GM21528 (cell line): Measurements from ENCODE around the gene STX11.
"Not testable (repeated sequence)": the region's sequence is repeated elsewhere in the genome, so short reads cannot be mapped to it uniquely, and the experiment has no call there.

Experiments
- ATAC-seq: cut with Tn5 transposase; IDR thresholded peaks from one replicate; pipeline ENCODE4 v1.9.1; 2021; ENCODE audit warnings: mild to moderate bottlenecking, moderate library complexity; ENCODE audit not compliant: unreplicated experiment, low FRiP score

STX11 gene

DNA sequence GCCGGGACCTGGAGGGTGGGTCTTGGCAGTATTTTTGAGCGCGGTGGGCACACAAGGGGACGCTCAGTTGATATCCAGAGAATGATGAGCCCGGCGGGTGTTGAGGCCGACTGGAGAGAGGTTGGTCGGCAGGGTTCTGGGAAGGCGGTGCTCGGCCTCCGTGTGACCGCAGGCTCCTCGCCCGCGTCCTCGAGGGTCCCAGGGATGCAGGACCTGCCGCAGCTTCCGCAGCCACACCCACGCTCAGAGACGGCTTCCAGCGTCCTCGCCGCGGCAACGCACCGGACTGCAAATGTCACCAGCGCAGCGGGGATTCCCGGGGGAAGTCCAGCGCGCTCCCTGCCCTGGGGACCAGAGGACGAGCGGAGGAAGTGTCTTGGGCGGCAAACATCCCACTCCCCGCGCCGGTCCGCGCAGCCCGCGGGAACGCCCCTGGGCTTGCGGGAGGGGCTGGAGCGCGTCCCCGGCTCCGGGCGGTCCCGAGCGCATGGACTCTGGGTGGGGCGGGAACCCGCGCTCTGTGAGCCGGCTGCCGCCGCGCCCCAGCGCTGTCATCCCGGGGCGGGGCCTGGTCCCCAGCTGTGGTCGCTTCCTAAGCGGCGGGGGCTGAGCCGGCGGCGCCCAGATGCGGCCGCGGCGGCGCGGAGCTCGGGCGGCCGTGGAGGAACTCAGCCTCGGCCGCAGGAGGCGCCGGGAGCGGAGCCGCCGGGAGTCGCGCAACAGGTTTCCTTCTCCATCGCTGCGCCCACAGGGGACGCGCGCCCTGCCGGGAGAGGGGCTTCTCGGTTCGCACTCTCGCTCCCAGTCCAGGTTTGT lies at the start of gene STX11:
Gene STX11, plus strand, starts transcription at position 624 of the 816 bp plus-strand sequence. CDS start 36,111 bp downstream, outside the sequence.
- ATAC-seq = peak; percentile 72

DNA sequence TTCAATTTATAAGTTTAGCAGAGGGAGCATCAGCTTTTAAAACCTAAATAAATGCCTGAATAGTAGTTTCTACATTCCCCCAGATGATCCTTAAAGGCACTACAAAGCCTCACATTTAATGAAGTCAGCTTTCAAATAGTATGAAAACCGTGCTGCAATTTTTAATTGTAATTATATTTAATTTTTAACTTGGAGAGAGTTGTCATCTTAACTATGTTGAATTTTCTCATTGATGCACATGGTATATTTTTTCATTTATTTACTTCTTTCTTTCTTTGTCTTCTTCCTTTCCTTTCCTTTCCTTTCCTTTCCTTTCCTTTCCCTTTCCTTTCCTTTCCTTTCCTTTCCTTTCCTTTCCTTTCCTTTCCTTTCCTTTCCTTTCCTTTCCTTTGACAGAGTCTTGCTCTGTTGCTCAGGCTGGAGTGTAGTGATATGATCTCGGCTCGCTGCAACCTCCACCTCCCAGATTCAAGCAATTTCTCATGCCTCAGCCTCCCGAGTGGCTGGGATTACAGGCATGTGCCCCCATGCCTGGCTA lies 47.2 kb upstream of the STX11 start:
- ATAC-seq = no peak

DNA sequence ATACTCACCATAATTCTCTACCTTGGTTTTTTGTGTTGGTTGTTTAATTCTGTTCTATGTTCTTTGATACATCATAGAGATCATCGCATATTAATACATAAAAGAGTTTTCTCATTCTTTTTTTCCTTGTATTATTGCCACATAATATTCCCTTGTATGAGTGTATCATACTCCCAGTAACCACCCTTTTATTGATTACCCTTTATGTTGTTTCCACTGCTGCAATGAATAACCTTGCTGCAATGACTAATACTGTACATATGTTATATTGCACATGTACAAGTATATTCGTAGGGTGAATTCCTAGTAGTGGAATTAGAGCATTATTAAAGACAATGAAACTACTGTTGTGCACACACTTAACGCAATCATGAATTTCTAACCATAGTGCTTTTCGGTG lies 45.8 kb upstream of the STX11 start:
- peak; percentile 14 for ATAC-seq

DNA sequence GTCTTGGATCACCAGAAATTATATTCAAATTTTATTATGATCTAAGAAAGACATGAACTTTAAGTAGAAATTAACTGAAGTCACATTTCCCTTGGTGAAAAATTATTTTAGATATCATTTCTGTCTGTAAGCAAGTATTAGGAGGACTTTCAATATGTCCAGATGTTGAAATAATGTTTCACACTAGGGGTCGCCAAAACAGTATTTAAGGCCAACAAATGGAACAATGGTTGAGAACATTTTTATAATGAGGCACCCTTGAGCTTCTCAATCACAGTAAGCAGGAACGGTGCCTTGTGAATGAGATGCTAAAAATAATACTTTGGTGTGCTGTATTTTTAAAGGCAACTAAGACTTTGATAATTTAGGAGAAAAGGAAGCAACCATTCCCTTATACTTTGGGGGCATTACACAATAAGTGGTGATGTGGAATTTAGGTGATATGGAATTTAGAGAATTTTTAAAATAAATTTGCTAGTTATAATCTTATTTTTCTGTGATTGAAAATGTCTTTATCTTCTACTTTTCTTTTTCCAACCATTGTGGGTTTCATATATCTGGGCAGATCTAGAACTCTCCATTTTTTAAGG lies 45.3 kb upstream of the STX11 start:
- ATAC-seq = peak; percentile 82

DNA sequence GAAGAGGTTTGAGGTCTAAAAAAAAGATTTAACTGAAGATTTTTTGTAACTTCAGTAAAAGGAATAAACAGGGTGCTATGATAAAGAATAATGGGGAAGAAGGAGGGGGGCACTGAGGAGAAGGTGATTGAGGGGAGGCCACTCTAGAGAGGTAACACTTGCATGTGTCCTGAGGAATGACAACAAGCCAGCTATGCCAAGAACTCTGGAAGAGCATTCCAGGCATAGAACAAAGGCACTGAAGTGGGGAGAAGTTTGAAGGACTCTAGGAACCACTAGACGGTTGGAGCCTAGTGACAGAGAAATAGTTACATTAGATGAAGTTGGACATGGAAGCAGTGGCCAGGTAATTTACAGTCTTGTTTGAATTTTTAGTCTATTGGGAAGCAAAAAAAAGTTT lies 44.1 kb upstream of the STX11 start:
- ATAC-seq = no peak

DNA sequence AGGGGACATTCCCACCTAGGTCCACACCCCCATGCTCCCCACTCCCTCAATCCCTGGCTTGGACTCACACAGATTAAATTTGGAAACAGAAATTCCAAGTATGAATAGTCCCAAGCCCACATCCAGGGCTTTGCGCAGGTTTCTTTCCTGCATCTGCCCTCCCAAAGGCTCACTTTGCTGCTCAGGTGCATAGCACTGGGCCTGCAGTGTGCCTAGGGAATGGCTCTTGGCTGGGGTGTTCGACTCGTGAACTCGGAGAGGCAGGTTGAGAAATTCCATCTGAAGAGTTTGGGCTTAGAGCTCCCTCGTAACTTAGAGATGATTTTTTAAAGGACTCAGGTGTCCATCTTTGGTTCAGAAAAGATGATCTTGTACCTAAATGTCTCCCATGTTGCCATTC lies 40.1 kb upstream of the STX11 start:
- ATAC-seq = no peak

DNA sequence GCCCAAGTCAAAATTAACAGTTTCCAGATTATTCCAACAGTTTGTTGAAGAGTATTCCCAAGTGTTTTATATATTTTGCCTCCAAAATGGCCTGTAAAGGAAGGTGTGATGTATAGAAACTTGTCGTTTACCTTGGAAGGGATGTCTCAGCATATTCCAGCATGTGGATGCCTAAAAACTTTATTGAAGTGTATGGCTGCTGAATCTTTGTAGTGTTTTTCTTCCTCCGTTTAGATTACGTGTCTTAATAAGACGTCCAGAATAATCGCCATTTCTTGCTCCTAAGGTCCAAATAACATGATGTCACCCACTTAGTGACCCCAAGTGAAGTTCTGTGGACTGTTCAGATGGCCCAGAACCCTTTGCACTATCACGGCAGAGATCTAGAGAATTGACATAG lies 37.0 kb upstream of the STX11 start:
- no peak for ATAC-seq

DNA sequence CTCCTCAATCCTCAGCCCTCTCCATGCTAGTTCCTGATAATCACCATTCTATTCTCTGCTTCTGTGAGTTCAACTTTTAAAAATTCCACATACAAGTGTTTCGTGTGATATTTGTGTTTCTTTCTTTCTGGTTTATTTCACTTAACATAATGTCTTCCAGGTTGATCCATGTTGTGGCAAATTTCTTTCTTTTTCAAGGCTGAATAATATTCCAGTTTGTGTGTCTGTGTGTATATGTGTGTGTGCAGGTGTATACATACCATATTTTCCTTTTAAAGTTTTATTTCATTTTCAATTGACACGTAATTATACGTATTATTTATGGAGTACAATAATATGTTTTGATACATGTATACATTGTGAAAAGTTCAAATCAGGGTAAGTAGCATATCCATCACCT lies 35.1 kb upstream of the STX11 start:
- ATAC-seq = no peak

DNA sequence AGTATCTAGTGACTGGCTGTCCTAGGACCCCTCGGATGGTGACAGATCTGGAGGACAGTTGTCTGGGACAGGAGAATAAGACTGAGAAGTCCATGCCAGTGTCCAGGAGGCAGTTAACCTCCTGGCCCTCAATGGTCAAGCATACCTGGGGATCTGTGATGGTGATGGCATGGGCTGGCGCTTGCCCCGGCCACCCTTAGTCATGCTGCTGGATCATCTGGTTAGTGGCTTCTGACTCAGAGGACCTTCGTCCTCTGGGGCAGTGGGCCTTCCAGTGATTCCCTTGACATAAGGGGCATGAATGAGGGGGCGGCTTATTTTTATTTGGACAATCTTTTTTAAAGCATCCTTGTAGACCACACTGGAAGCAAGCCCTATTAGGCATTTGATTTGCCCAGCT lies 30.9 kb upstream of the STX11 start:
- no peak for ATAC-seq

DNA sequence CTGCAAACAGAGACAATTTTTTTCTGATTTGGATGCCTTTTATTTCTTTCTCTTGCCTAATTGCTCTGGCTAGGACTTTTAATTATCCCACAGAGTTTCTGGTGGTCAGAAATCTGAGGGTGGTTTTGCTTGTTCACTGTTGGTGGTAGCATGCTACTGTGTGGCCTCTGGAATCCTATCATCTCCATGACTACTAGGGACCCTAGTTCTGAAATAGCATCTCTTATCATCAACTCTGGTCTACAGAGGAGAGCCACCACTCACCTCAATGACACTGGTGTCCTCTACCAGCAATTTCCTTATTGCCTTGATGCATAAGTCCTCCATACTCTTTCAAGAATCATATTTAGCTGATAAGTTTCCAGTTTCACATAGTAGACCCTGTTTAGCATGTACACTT lies 27.5 kb upstream of the STX11 start:
- ATAC-seq = no peak

DNA sequence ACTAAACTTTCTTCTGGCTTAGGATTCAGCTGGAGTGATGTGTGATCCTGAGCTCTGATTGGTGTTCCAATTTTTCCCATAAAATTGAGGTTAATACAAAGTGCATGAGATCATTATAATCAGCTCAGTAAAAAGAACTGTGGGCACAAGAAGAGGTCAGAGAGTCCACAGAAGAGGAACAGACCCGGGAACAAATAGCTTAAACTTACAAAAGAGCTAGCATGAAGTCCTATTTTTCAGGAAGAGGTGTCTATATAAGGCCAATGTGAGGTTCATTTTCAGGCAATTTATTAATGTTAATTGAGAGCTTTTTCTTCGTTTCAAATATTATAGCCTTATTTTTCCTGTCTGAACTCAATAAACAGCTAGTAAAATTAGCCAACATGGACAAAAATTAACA lies 26.9 kb upstream of the STX11 start:
- no peak for ATAC-seq

DNA sequence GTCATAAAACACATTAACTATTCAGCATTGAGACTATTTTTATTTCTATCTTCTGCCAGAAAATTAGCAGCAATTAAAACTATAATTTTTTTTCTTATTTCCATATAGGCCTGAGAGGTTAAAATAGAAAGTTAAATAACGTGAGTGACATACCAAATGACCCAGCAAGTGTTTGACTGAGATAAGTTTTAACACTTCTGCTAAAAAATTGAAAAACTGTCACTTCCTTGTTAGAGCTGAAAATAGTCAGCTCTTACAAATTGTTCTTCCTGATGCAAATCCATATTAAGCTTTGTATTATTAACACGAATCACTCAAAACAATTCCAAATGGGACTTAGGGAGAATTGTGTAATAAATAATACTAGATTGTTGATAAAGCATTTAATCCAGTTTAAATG lies 26.5 kb upstream of the STX11 start:
- ATAC-seq = no peak

DNA sequence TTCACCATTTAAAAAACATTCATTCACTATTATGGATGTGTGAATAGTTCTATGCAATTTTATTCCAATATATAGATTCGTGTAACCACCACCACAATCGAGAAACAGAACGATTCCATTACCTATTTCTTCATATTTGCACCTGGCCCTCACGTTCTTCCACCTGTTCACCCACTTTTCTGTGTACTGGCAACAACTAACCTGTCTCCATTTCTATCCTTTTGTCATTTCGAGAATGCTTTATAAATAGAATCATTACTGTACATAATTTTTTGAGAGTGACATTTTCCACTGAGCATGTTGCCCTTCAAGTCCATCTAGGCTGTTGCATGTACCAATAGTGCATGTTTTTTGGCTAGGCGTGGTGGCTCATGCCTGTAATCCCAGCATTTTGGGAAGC lies 23.2 kb upstream of the STX11 start:
- peak; percentile 57 for ATAC-seq

DNA sequence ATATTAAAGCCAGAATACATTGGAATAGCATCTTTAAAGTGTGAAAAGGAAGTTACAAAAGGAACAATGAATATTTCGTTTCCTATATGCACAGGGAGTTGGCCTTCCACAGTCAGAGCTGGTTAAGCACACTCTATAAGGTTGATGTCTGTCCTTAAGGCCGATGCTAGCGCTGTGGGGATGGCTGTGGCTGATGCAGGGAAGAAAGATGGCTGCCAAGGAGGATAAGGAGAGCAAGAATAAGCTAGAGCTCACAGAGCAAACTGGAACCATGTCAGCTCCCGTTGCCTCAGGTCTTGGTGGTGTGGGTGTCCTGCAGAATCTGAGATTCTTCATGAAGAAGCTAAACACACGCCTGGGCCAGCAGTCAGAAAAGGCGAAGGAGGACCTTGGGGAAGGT lies 20.8 kb upstream of the STX11 start:
- ATAC-seq = no peak

DNA sequence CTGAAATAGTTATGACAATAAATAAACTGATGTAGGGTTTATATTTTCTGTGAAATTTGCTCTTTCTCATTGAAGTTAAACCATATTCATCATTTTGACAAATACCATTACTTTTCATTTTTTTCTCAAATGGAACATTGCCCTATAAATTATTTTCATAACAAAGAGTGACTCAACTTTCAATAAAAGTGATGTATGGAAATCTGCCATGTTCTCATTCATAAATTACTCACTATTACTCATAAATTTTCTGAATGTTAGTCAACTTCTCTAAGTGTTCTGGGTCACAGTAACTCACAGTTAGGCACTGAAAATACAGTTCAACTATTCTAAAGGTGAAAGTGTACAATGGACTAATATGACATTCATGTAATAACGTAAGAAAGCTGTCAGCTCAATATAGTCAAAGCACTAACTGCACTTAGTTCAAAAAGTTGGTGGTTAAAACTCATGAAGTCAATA lies 19.0 kb upstream of the STX11 start:
- ATAC-seq = no peak

DNA sequence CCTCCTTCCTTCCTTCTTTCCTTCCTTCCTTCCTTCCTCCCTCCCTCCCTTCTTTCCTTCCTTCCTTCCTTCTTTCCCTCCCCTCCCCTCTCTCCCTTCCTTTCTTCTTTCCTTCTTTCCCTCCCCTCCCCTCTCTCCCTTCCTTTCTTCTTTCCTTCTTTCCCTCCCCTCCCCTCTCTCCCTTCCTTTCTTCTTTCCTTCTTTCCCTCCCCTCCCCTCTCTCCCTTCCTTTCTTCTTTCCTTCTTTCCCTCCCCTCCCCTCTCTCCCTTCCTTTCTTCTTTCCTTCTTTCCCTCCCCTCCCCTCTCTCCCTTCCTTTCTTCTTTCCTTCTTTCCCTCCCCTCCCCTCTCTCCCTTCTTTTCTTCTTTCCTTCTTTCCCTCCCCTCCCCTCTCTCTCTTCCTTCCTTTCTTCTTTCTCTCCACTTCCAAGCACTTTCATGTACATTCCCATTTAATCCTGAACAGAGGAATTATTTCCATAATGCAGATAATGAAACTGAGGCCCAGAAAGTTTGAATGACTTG lies 18.1 kb upstream of the STX11 start:
- ATAC-seq = not testable (repeated sequence)

DNA sequence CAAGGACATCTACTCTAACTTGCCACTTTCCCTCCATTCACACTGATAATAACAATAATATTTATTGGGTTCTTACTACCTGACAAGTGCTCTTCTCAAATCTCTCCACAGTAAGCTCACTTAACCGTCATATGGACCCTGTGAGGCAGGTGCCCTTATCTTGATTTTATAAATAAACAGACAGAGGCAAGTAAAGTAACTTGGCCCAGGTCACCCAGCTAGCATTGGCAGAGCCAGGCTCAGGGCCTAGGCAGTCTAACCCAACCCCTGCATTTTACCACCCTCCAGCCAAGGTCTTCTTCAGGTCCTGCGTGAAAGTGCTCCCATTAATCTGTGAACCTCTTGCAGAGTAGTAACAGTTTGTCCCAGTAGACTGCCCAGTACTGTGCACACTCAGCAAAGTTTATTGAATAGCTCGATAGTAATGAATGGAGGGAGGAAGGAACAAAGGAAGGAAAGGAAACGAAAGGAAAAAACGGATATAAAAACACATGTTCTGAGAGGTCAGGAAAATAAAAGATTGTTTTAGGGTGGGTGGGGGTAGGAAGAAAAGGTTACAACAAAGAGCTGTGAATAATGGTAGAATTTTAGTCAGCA lies 17.0 kb upstream of the STX11 start:
- ATAC-seq = no peak

DNA sequence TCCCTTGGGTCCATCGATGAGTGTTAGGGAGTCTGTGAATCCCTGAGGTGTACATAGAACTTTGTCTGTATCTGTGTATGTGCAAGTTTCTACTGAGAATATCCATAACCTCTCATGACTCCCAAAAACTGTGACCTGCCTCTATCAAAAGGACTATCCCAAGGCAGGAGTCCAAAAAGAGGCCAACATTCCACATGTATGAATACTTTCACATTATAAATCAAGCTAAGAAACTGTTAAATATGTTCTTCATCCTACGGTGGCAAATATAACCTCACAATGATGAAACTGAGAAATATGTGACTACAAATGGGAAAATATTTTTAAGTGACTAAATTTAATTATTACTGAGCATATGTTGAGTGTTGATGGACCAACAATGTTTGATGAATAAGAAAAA lies 16.1 kb upstream of the STX11 start:
- no peak for ATAC-seq

DNA sequence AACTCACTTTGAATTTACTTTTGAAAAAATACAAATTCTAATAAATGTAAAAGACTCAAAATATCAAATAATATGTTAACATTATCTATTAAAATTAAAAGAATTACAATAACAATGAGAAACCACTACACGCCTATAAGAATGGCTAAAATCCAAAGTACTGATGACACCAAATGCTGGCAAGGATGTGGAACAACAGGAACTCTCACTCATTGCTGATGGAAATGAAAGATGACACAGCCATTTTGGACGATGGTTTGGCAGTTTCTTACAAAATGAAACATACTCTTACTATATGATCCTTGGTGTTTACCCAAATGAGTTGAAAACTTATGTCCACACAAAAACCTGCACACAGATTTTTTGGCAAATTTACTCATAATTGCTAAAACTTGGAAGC lies 15.6 kb upstream of the STX11 start:
- ATAC-seq = no peak

DNA sequence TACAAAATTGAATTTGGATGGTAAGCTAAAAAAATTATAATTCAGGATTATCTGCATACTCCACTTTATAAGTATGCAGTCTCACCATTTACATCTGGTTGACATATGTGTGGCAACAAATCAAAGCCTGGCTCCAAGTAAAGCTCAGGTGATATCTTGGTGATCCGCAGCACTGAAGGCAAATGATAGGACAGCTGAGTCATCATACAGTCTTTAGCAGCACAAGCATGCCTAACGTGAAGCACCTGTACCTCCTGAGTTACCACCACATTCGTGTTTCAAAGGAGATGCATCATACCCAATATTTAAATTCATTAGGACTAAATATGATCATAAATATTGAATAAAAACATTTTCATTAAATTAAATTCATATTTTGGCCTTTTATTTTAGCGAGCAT lies 11.8 kb upstream of the STX11 start:
- ATAC-seq = no peak

DNA sequence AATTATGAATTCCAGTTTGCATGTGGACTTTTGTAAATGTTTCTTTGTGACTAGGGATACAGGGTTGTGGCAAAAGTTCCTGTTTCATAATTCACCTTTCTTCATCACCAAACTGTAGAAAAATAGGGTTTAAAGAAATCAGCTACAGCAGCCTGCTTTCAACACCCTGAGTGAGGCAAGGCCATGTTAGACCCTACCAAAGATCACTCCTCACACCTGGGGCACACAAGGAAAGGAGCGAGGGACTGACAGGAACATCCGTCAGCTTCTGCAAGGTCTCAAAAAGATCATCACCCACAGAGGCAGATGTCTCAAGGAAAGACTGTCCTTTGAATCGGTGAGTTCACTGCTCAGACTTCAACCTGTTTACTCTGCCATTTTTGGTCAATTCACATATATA lies 10.5 kb upstream of the STX11 start:
- ATAC-seq = no peak
